HCT116 (cell line): Measurements from ENCODE around the gene CEND1. TPM values are rescaled to one million over a fixed set of nuclear protein-coding genes. Genes with fewer than 3 reads are reported as not detected.
A peak's percentile ranks its signal among the peaks of the same experiment; 100 is the strongest.

ENCODE experiments used
- ATAC-seq: fragments of 200-7000 bp; cut with Tn5 transposase; 2 replicates; pipeline ENCODE4 v1.9.1; 2020; ENCODE audit warnings: mild to moderate bottlenecking, moderate library complexity
- BruUV-seq: library from RNA; stranded (reverse); fragments of 400-500 nt; replicated peaks from 2 replicates; lab custom pipeline; 2021; lab: Mats Ljungman, UMichigan
- CTCF ChIA-PET: fragments of 300-600 bp; sonication (Branson Sonifier 250); formaldehyde crosslinking; loops from one replicate; lab custom pipeline; 2021; ENCODE audit warnings: antibody characterized with exemption; lab: Charles Lee
- POLR2A ChIA-PET: fragments of 300-600, 350-600 bp; sonication (Branson Sonifier 250); formaldehyde crosslinking; loops from one replicate; lab custom pipeline; 2021; ENCODE audit warnings: antibody characterized with exemption; lab: Charles Lee
- RAD21 ChIA-PET, 2 experiments: fragments of 300-600 bp; sonication (Branson Sonifier 250); formaldehyde crosslinking; loops; one replicate each; lab custom pipeline; 2023; ENCODE audit warnings: low total read pairs in 2 of 2; ENCODE audit not compliant: uncharacterized antibody in 2 of 2, unreplicated experiment in 2 of 2, low non-redundant PET in 1 of 2; lab: Charles Lee
- DNase-seq: peaks from one replicate; pipeline ENCODE4 v3.0.0-alpha.2; 2010; ENCODE audit warnings: low read depth, low spot score
- H2AFZ ChIP-seq: fragments of 200-600 bp; shearing (Covaris generic), sonication (generic); 2 replicates; pipeline ENCODE4 v1.6.1; 2017; ENCODE audit warnings: low read depth, mixed run types, mixed read lengths, antibody characterized with exemption, low read length; ENCODE audit not compliant: poor library complexity, severe bottlenecking
- H3K27ac ChIP-seq: 2 replicates; pipeline ENCODE4 v1.5.1; 2012; ENCODE audit warnings: low read depth, low read length
- H3K27me3 ChIP-seq: fragments of 200-600 bp; sonication (generic); 2 replicates; pipeline ENCODE4 v1.6.1; 2016; ENCODE audit warnings: mixed run types, low read length, mixed read lengths; ENCODE audit not compliant: insufficient read depth
- H3K36me3 ChIP-seq, 2 experiments: fragments of 200-500 bp in 1 of 2; fragments of 200-600 bp in 1 of 2; sonication (Bioruptor generic) in 1 of 2; sonication (generic) in 1 of 2; 2 replicates each; pipeline versions ENCODE4 v1.5.1 to v1.6.1; 2014 to 2016; ENCODE audit warnings: low read length in 2 of 2, inconsistent platforms in 1 of 2, mixed read lengths in 1 of 2, mixed run types in 1 of 2; ENCODE audit not compliant: insufficient read depth in 2 of 2, control insufficient read depth in 1 of 2
- H3K4me1 ChIP-seq, 2 experiments: fragments of 200-600 bp in 1 of 2; sonication (generic) in 1 of 2; 2 replicates each; pipeline versions ENCODE4 v1.5.1 to v1.6.1; 2012 to 2017; ENCODE audit warnings: low read length in 2 of 2, inconsistent platforms in 1 of 2, mild to moderate bottlenecking in 1 of 2, mixed read lengths in 1 of 2, mixed run types in 1 of 2, moderate library complexity in 1 of 2; ENCODE audit not compliant: insufficient read depth in 2 of 2, control insufficient read depth in 1 of 2
- H3K4me2 ChIP-seq: fragments of 200-600 bp; sonication (generic); 2 replicates; pipeline ENCODE4 v1.6.1; 2017; ENCODE audit warnings: mixed run types, low read length, mixed read lengths
- H3K4me3 ChIP-seq, 2 experiments: fragments of 200-600 bp in 1 of 2; sonication (generic) in 1 of 2; replicated peaks in 1 of 2; 2 replicates each; pipeline ENCODE4 v1.5.1; 2011 to 2016; ENCODE audit warnings: low read length in 2 of 2, control low read depth in 1 of 2, low read depth in 1 of 2, mild to moderate bottlenecking in 1 of 2, mixed read lengths in 1 of 2, mixed run types in 1 of 2
- H3K79me2 ChIP-seq: fragments of 200-600 bp; sonication (generic); 2 replicates; pipeline ENCODE4 v1.6.1; 2017; ENCODE audit warnings: mild to moderate bottlenecking, mixed run types, low read length, moderate library complexity, mixed read lengths; ENCODE audit not compliant: insufficient read depth
- H3K9ac ChIP-seq: fragments of 200-600 bp; sonication (generic); 2 replicates; pipeline ENCODE4 v1.6.1; 2016; ENCODE audit warnings: low read length, mixed read lengths
- H3K9me2 ChIP-seq: fragments of 200-600 bp; sonication (generic), shearing (Covaris generic); 2 replicates; pipeline ENCODE4 v1.6.1; 2017; ENCODE audit warnings: mixed run types, mild to moderate bottlenecking, moderate library complexity; ENCODE audit not compliant: insufficient read depth
- H3K9me3 ChIP-seq, 2 experiments: fragments of 200-500 bp in 1 of 2; fragments of 200-600 bp in 1 of 2; sonication (Bioruptor generic) in 1 of 2; sonication (generic) in 1 of 2; 2 replicates each; pipeline ENCODE4 v1.6.1; 2014 to 2017; ENCODE audit warnings: low read length in 2 of 2, mixed read lengths in 2 of 2, inconsistent platforms in 1 of 2, low read depth in 1 of 2, mild to moderate bottlenecking in 1 of 2, mixed run types in 1 of 2, moderate library complexity in 1 of 2; ENCODE audit not compliant: control insufficient read depth in 1 of 2, insufficient read depth in 1 of 2
- H4K20me1 ChIP-seq: fragments of 200-600 bp; sonication (generic), shearing (Covaris generic); 2 replicates; pipeline ENCODE4 v1.6.1; 2017; ENCODE audit warnings: mixed run types, mild to moderate bottlenecking, moderate library complexity; ENCODE audit not compliant: insufficient read depth
- CTCF ChIP-seq, 3 experiments: fragments of 200-600 bp in 1 of 3; sonication (generic) in 1 of 3; IDR thresholded peaks in 2 of 3; conservative IDR thresholded peaks in 1 of 3; 2 replicates each; pipeline ENCODE4 v1.5.1; 2012 to 2017; ENCODE audit warnings: low read depth in 2 of 3, low read length in 2 of 3, antibody characterized with exemption in 1 of 3, borderline replicate concordance in 1 of 3, control low read depth in 1 of 3, mild to moderate bottlenecking in 1 of 3, mixed read lengths in 1 of 3, mixed run types in 1 of 3, moderate library complexity in 1 of 3; ENCODE audit not compliant: insufficient read depth in 1 of 3
- EZH2 ChIP-seq: fragments of 200-600 bp; sonication (generic); IDR thresholded peaks from 2 replicates; pipeline ENCODE4 v1.6.1; 2017; ENCODE audit warnings: antibody characterized with exemption, mixed run types
- FOSL1 ChIP-seq: IDR thresholded peaks from 2 replicates; pipeline ENCODE4 v1.6.1; 2012; ENCODE audit warnings: low read depth
- RAD21 ChIP-seq: IDR thresholded peaks from 2 replicates; pipeline ENCODE4 v1.6.1; 2012; ENCODE audit warnings: low read depth, mild to moderate bottlenecking
- SIN3A ChIP-seq: IDR thresholded peaks from 2 replicates; pipeline ENCODE4 v1.6.1; 2012; ENCODE audit warnings: low read depth
- SP1 ChIP-seq: IDR thresholded peaks from 2 replicates; pipeline ENCODE4 v1.6.1; 2012; ENCODE audit warnings: low read depth
- ZFX ChIP-seq: fragments of 450-650 bp; IDR thresholded peaks from 2 replicates; pipeline ENCODE4 v1.6.1; 2017
- intact Hi-C: fragments of 100-400 bp; cut with micrococcal nuclease; formaldehyde crosslinking; loops from 2 replicates; pipeline ENCODE4 v1.10.0; 2022
- total RNA-seq: library from RNA; stranded (reverse); gene quantifications from one replicate; pipeline ENCODE4 v1.2.1, GENCODE V29; 2021; ENCODE audit not compliant: unreplicated experiment

Gene CEND1
- total RNA-seq, 1 experiment from 2014 or later, result 0.27 TPM

- no peak for TF ChIP-seq RAD21
- TF ChIP-seq SIN3A, result no peak
- no peak for TF ChIP-seq EZH2
- no peak for TF ChIP-seq FOSL1
- no peak for TF ChIP-seq ZFX
Observed at GRCh38 chr11:776263-776560, 13.7 kb downstream of the CEND1 start (continued).

GRCh38 chr11:774873-775592, 14.9 kb downstream of the CEND1 start:
- no TSS peak for BruUV-seq
- DNase-seq (no peak), ATAC-seq (no peak)
- intact Hi-C loops, result no loop called here
- peaks cover 89% of the 10 kb centered on the region for H3K79me2 ChIP-seq
- H3K27ac ChIP-seq, result peak overlapping the region; percentile 95; the same call in 1 of the 2 replicates
- H3K9me2 ChIP-seq, result no peaks in the 10 kb centered on the region
- RAD21 ChIA-PET, result no interaction called here
- no peaks in the 10 kb centered on the region for H4K20me1 ChIP-seq
- H3K4me3 ChIP-seq, result peak overlapping the region; percentile 4 to 9; a peak in 2 of 4 replicates
- no peaks in the 10 kb centered on the region for H3K9me3 ChIP-seq
- no peaks in the 10 kb centered on the region for H3K27me3 ChIP-seq
- POLR2A ChIA-PET, result interaction anchor here (0.8 kb wide), 1 partner anchor 11 kb away, joined by 4 read pairs; no protein-coding TSS in a partner anchor
- peaks cover 15 to 32% of the 10 kb centered on the region in 2 experiments for H3K4me1 ChIP-seq
- CTCF ChIA-PET, result interaction anchor here (1.0 to 1.7 kb wide), 4 partner anchors 9 to 33 kb away, joined by 3 to 4 read pairs (median 3); no protein-coding TSS in a partner anchor
- peak overlapping the region; percentile 99 for H3K9ac ChIP-seq
- peaks cover 18 to 38% of the 10 kb centered on the region in 2 experiments; a peak in 3 of 4 replicates for H3K36me3 ChIP-seq
- peak overlapping the region; percentile 92 for H3K4me2 ChIP-seq
- TF ChIP-seq CTCF (IDR thresholded peaks at IDR 0.05 in 2 of 3, conservative IDR thresholded peaks at IDR 0.05 in 1 of 3; ENCODE audit: borderline replicate concordance in 1 of 3, insufficient read depth in 1 of 3, low read depth in 2 of 3, low read length in 2 of 3) (0 out of 6 replicates have a peak, but pooled peaks of 1 of the 3 experiments have one; percentile 5), SP1 (no peak)
- TF ChIP-seq, all 23 proteins: peak for 1
- no peak overlapping the region for H2AFZ ChIP-seq
